ENCODE measurements around the gene ERBB4. TPM values are rescaled to one million over a fixed set of nuclear protein-coding genes. Genes with fewer than 3 reads are reported as not detected.
"Not testable (repeated sequence)": the region's sequence is repeated elsewhere in the genome, so short reads cannot be mapped to it uniquely, and the experiment has no call there.

ERBB4 gene
- total RNA-seq, 1 experiment from 2014 or later = 2.9 TPM

- CTCF ChIA-PET = no interaction called here
- Mint-ChIP-seq H3K36me3 (ENCODE audit: insufficient read depth, unreplicated experiment) (no peaks in the 10 kb centered on the region), H3K9me3 (ENCODE audit: low read depth, unreplicated experiment) (no peaks in the 10 kb centered on the region), H3K27me3 (ENCODE audit: unreplicated experiment) (no peaks in the 10 kb centered on the region), H3K27ac (ENCODE audit: unreplicated experiment) (no peak overlapping the region), H3K4me1 (ENCODE audit: low read depth, unreplicated experiment) (no peaks in the 10 kb centered on the region), H3K4me3 (ENCODE audit: low read depth, unreplicated experiment) (no peak overlapping the region)
- TF ChIP-seq CTCF (IDR thresholded peaks at IDR 0.05; ENCODE audit: unreplicated experiment) = no peak
- intact Hi-C loops (cut with micrococcal nuclease; ENCODE audit: unreplicated experiment) = no loop called here
- no TSS peak for BruUV-seq (replicated peaks)
- no peak for DNase-seq
Measured at GRCh38 chr2:211545582-211545981, 993.0 kb downstream of the ERBB4 start.

GRCh38 chr2:211534632-211535031 lies 1004.0 kb downstream of the ERBB4 start:
- no TSS peak for BruUV-seq (replicated peaks)
- Mint-ChIP-seq H3K9me3 (ENCODE audit: low read depth, unreplicated experiment) (peaks cover 4% of the 10 kb centered on the region), H3K36me3 (ENCODE audit: insufficient read depth, unreplicated experiment) (no peaks in the 10 kb centered on the region), H3K27ac (ENCODE audit: unreplicated experiment) (no peak overlapping the region), H3K27me3 (ENCODE audit: unreplicated experiment) (no peaks in the 10 kb centered on the region), H3K4me1 (ENCODE audit: low read depth, unreplicated experiment) (no peaks in the 10 kb centered on the region), H3K4me3 (ENCODE audit: low read depth, unreplicated experiment) (no peak overlapping the region)
- no peak for DNase-seq
- TF ChIP-seq CTCF (IDR thresholded peaks at IDR 0.05; ENCODE audit: unreplicated experiment) = no peak
- CTCF ChIA-PET = no interaction called here
- intact Hi-C loops (cut with micrococcal nuclease; ENCODE audit: unreplicated experiment) = no loop called here

DNA sequence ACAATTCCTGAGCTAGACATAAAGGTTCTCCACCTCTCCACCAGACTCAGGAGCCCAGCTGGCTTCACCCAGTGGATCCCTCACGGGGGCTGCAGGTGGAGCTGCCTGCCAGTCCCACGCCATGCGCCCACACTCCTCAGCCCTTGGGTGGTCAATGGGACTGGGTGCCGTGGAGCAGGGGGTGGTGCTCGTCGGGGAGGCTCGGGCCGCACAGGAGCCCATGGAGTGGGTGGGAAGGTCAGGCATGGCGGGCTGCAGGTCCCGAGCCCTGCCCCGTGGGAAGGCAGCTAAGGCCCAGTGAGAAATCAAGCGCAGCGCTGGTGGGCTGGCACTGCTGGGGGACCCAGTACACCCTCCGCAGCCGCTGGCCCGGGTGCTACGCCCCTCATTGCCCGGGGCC lies 1014.4 kb downstream of the ERBB4 start:
- H3K9me3 Mint-ChIP-seq (ENCODE audit: low read depth, unreplicated experiment); intact Hi-C loops (cut with micrococcal nuclease; ENCODE audit: unreplicated experiment); H3K4me3 Mint-ChIP-seq (ENCODE audit: low read depth, unreplicated experiment); CTCF ChIA-PET; H3K36me3 Mint-ChIP-seq (ENCODE audit: insufficient read depth, unreplicated experiment); H3K4me1 Mint-ChIP-seq (ENCODE audit: low read depth, unreplicated experiment); BruUV-seq (replicated peaks); H3K27me3 Mint-ChIP-seq (ENCODE audit: unreplicated experiment); H3K27ac Mint-ChIP-seq (ENCODE audit: unreplicated experiment); DNase-seq: not testable (repeated sequence)

- no peak overlapping the region for H3K27ac Mint-ChIP-seq (ENCODE audit: unreplicated experiment)
- peaks cover 2% of the 10 kb centered on the region for H3K9me3 Mint-ChIP-seq (ENCODE audit: low read depth, unreplicated experiment)
- DNase-seq = no peak
- no peak for TF ChIP-seq CTCF (IDR thresholded peaks at IDR 0.05; ENCODE audit: unreplicated experiment)
- peaks cover 21% of the 10 kb centered on the region for H3K4me1 Mint-ChIP-seq (ENCODE audit: low read depth, unreplicated experiment)
- no TSS peak for BruUV-seq (replicated peaks)
- intact Hi-C loops (cut with micrococcal nuclease; ENCODE audit: unreplicated experiment) = no loop called here
- no peak overlapping the region for H3K4me3 Mint-ChIP-seq (ENCODE audit: low read depth, unreplicated experiment)
- H3K27me3 Mint-ChIP-seq (ENCODE audit: unreplicated experiment) = no peaks in the 10 kb centered on the region
- H3K36me3 Mint-ChIP-seq (ENCODE audit: insufficient read depth, unreplicated experiment) = peaks cover 6% of the 10 kb centered on the region
- CTCF ChIA-PET = no interaction called here
Measured at GRCh38 chr2:211516537-211516936, 1022.1 kb downstream of the ERBB4 start.

DNA sequence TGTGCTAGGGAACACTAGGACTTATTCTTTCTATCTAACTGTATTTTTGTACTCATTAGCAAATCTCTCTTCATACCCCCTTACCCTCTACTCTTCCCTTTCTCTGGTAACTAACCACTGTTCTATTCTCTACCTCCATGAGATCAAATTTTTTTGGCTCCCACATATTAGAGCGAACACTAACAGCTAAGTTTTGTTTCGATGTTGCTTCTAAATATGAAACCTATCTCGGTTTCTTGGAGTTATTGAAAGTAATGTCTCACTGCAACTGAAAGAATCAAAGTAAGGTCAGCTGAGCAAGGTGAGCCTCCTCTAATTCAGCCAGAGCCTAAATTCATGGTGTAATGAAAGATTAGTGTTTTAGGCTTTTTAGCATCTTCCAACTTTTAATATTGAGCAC lies 1024.6 kb downstream of the ERBB4 start:
- BruUV-seq (replicated peaks) = no TSS peak
- peaks cover 2% of the 10 kb centered on the region for H3K9me3 Mint-ChIP-seq (ENCODE audit: low read depth, unreplicated experiment)

More for the DNA sequence above, 1024.6 kb downstream of the ERBB4 start:
- H3K27ac Mint-ChIP-seq (ENCODE audit: unreplicated experiment) = no peak overlapping the region
- H3K36me3 Mint-ChIP-seq (ENCODE audit: insufficient read depth, unreplicated experiment) = peaks cover 6% of the 10 kb centered on the region
- CTCF ChIA-PET = no interaction called here
- TF ChIP-seq CTCF (IDR thresholded peaks at IDR 0.05; ENCODE audit: unreplicated experiment) = no peak
- no peak overlapping the region for H3K4me3 Mint-ChIP-seq (ENCODE audit: low read depth, unreplicated experiment)
- DNase-seq = no peak
- H3K27me3 Mint-ChIP-seq (ENCODE audit: unreplicated experiment) = no peaks in the 10 kb centered on the region
- H3K4me1 Mint-ChIP-seq (ENCODE audit: low read depth, unreplicated experiment) = peaks cover 21% of the 10 kb centered on the region
- intact Hi-C loops (cut with micrococcal nuclease; ENCODE audit: unreplicated experiment) = no loop called here

Measured in Calu3 (cell line).